ENCODE data around the gene NSD2. TPM values are rescaled to one million over a fixed set of nuclear protein-coding genes. Genes with fewer than 3 reads are reported as not detected.
"Not testable (repeated sequence)": the region's sequence is repeated elsewhere in the genome, so short reads cannot be mapped to it uniquely, and the experiment has no call there.

Gene NSD2
- polyA plus RNA-seq, 3 donors from 2014 or later: 1.8 to 7.2 (median 4.4) TPM

DNA sequence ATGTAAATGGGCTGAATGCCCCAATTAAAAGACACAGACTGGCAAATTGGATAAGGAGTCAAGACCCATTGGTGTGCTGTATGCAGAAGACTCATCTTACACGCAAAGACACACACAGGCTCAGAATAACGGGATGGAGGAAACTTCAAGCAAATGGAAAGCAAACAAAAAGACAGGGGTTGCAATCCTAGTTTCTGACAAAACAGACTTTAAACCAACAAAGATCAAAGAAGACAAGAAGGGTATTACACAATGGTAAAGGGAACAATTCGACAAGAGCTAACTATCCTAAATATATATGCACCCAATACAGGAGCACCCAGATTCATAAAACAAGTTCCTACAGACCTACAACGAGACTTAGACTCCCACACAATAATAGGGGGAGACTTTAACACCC is 128.1 kb downstream of the NSD2 start:
- H3K27ac Mint-ChIP-seq; DNase-seq; H3K4me3 Mint-ChIP-seq; H3K27me3 Mint-ChIP-seq (ENCODE audit: low read depth in 3 of 3): not testable (repeated sequence)
- H3K9me3 Mint-ChIP-seq: peaks cover 0 to 23% (median 17%) of the 10 kb centered on the region in 6 donors
- H3K36me3 Mint-ChIP-seq: peaks cover 28 to 60% (median 50%) of the 10 kb centered on the region in 3 donors
- H3K4me1 Mint-ChIP-seq: peaks cover 22 to 73% of the 10 kb centered on the region in 2 donors

DNA sequence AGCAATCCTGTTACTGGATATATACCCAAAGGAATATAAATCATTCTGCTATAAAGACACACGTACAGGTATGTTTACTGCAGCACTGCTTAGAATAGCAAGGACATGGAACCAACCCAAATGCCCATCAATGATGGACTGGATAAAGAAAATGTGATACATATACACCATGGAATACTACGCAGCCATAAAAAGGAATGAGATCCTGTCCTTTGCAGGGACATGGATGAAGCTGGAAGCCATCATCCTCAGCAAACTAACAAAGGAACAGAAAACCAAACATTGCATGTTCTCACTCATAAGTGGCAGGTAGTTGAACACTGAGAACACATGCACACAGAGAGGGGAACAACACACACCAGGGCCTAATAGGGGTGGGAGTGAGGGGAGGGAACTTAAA is 132.2 kb downstream of the NSD2 start:
- Mint-ChIP-seq H3K9me3 (peaks cover 0 to 12% (median 9%) of the 10 kb centered on the region in 6 donors), H3K36me3 (peaks cover 16 to 34% (median 33%) of the 10 kb centered on the region in 3 donors), H3K4me1 (peaks cover 36 to 65% of the 10 kb centered on the region in 2 donors)
- H3K27ac Mint-ChIP-seq; H3K27me3 Mint-ChIP-seq (ENCODE audit: low read depth in 3 of 3); H3K4me3 Mint-ChIP-seq; DNase-seq: not testable (repeated sequence)

DNA sequence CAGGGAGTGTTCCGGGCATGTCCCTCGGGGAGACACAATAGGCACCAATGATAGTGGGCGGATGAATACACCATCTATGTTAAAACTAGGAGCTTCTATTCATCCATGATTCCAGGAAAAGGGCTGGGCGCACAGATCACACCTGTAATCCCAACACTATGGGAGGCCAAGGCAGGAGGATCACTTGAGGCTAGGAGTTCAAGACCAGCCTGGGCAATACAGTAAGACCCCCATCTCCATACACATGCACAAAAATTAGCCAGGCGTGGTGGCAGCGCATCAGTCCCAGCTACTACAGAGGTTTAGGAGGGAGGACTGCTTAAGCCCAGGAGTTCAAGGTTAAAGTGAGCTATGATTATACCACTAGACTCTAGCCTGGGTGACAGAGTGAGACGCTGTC is 135.2 kb downstream of the NSD2 start:
- Mint-ChIP-seq H3K27ac (peak overlapping the region in 1 of 6 donors; percentile 16), H3K27me3 (ENCODE audit: low read depth in 3 of 3) (peaks cover 6 to 17% (median 15%) of the 10 kb centered on the region in 3 donors), H3K4me1 (peaks cover 34 to 51% of the 10 kb centered on the region in 2 donors), H3K4me3 (peak overlapping the region in 2 of 5 donors; percentile 40 to 92), H3K9me3 (no peaks in the 10 kb centered on the region), H3K36me3 (peaks cover 6 to 12% (median 7%) of the 10 kb centered on the region in 3 donors)
- no peak for DNase-seq

DNA sequence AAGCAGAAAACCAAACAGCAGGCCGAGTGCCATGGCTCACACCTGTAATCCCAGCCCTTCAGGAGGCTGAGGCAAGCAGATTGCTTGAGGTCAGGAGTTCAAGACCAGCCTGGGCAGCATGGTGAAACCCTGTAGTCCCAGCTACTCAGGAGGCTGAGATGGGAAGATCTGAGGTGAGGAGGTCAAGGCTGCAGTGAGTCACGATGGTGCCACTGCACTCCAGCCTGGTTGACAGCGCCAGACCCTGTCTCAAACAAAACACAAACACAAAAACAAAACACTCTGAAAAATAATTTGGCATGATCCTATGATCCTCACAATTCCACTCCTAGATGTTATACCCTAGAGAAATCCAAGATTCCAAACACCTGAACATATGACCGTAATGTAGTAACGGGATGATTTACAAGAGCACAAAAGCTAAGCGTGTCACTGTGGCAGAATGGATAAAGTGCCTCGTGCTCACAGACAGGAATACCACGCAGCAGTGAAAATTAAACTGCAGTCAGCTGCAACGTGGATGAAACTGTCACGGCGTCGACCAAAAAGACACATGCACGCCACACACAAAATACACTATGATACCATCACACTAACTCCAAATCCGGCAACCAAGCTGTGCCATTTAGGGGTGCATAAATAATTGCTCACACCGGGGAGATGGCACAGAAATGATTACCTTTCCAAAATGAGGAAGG is 135.9 kb downstream of the NSD2 start:
- Mint-ChIP-seq H3K27me3 (ENCODE audit: low read depth in 3 of 3) (peaks cover 6 to 17% (median 15%) of the 10 kb centered on the region in 3 donors), H3K4me1 (peaks cover 33 to 51% of the 10 kb centered on the region in 2 donors), H3K36me3 (peaks cover 6 to 12% (median 7%) of the 10 kb centered on the region in 3 donors), H3K4me3 (peak overlapping the region; percentile 86 to 94 (median 92)), H3K27ac (peak overlapping the region in 5 of 6 donors; percentile 84 to 88 (median 85)), H3K9me3 (no peaks in the 10 kb centered on the region)
- DNase-seq: no peak

DNA sequence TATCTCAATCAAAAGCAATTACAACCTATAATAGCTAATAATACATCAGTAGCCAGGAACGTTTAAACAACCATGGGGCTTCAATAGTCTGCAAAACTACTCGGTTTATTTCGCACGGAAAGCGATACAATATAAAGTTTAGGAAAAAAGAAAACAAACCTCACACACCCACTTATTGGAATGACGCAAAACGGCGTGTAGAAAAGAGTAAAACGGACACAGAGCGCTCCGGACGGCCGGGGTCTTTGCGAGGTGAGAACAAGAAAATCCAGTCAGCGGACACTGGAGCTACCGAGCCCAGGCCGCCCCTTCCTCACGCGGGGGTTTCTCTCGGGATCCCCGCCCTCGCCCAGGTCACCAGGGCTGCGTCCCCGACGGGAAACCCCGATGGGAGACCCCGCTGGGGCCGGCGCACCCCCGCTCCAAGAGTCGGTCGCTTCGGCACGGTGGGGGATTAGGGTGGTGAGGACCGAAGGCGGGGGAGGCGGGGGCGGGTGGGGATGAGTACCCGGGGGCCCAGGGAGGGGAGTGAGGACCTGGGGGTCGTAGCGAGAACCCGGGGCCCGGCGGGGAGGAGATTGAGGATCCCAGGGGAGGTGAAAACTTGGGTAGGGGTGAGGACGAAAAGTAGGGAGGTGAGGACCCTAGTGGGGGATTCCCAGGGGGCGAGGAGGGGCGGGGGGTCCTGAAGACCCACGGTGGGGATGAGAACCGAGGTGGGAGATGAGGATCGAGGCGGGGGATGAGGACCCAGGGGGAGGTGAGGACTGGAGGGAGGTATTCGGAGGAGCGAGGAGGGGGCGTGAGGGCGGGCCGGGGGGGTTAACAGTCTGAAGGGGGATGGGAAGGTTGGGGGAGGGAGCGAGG is 136.8 kb downstream of the NSD2 start:
- H3K36me3 Mint-ChIP-seq: peaks cover 4 to 10% (median 5%) of the 10 kb centered on the region in 3 donors
- no peaks in the 10 kb centered on the region for H3K9me3 Mint-ChIP-seq

DNA sequence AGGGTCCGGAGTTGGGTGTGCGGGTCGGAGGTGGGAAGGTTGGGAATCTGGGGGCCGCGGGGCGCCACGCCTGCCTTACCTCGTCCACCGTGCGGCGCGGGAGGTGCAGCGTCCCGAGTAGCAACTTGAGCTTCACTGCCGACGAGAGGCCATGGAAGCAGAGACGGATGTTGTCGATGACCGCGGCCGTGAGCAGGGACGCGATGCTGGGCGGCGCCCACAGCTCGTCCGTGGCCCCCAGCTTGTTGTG is 137.4 kb downstream of the NSD2 start:
- Mint-ChIP-seq H3K4me3 (peak overlapping the region; percentile 85 to 95 (median 89)), H3K27me3 (ENCODE audit: low read depth in 3 of 3) (peaks cover 6 to 20% (median 15%) of the 10 kb centered on the region in 3 donors), H3K27ac (peak overlapping the region; percentile 83 to 93 (median 89)), H3K36me3 (peaks cover 0 to 8% (median 0%) of the 10 kb centered on the region in 3 donors), H3K9me3 (no peaks in the 10 kb centered on the region), H3K4me1 (peaks cover 27 to 38% of the 10 kb centered on the region in 2 donors)
- DNase-seq: no peak

More for the DNA sequence above, 136.8 kb downstream of the NSD2 start:
- Mint-ChIP-seq H3K27ac (peak overlapping the region; percentile 83 to 93 (median 88)), H3K27me3 (ENCODE audit: low read depth in 3 of 3) (peaks cover 6 to 17% (median 15%) of the 10 kb centered on the region in 3 donors), H3K4me1 (peaks cover 28 to 43% of the 10 kb centered on the region in 2 donors), H3K4me3 (peak overlapping the region; percentile 86 to 95 (median 93))
- DNase-seq: no peak

DNA sequence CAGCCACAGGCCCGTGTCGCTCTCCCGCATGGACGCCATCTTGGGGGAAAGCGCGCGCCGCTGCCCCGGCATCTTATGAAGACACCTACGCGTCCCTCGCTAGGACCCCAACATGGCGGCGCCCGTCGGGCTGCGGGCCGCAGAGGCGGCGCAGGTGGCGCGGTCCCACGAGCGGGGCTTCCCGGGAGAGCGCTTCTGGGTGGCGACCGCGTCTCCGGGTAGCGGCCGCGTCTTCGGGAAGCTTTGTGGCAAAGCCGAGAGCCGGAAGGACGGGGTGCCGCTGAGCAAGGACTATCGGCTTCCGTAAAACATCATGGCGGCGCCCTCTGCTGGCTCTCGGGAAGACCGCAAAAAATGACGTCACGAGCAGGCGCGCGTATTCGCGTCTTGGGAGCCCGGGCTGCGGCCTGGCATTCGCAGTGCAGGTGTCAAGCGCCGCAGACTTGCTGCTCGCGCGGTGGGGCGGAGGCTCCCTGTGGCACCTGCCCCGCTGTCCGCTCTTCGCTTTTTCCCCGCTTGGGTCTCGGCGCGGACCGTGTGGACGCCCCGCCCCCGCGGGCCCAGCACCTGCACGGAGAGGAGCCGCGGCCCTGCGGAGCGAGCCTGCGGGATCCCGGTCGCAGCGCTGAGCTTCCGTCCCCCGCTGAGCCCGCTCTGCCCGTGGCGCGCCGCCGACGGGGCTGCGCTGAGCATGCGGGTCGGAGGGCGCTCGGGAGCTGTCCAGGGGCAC is 137.9 kb downstream of the NSD2 start, which contains the start of gene NELFA:
NELFA (minus strand) TSS at position 54 of the 730 bp plus-strand sequence; CDS start at position 39, 15 bp downstream.
- Mint-ChIP-seq H3K27ac (peak within 1 kb of the TSS; percentile 90 to 96 (median 93)), H3K9me3 (no peaks in the 10 kb centered on the region), H3K4me1 (peaks cover 27 to 38% of the 10 kb centered on the region in 2 donors), H3K36me3 (peaks cover 0 to 8% (median 0%) of the 10 kb centered on the region in 3 donors), H3K27me3 (ENCODE audit: low read depth in 3 of 3) (peaks cover 6 to 20% (median 15%) of the 10 kb centered on the region in 3 donors), H3K4me3 (peak within 1 kb of the TSS; percentile 86 to 95 (median 93))
- peak; percentile 96 for DNase-seq

DNA sequence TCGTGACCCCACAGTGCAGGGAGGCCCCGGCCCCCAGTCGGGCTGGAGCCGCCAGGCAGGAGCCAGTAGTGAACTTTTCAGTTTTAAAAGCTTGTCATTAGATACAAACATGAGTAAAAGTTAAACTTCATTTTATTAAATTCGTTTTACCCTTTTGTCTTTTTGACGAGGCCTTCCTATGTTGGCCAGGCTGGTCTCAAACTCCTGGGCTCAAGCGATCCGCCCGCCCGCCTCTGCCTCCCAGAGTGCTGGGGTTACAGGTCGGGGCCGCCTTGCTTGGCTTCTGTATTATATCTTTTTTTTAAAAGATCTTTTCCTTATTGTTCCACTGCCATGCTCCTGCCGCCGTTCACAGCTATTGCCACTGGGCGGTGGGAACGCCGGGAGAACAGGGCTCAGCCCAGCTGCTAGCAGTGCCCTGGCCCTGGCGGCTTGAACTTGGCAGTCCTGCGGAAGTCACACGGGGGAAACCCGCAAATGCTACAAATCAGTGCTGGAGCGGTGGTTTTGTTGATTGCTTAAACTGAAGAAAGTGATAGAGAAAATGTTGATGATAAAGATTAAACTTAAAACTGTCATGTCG is 138.5 kb downstream of the NSD2 start:
- H3K9me3 Mint-ChIP-seq: no peaks in the 10 kb centered on the region
- peak; percentile 68 to 71 (median 70) for DNase-seq
- H3K36me3 Mint-ChIP-seq: peaks cover 0 to 8% (median 0%) of the 10 kb centered on the region in 3 donors
- H3K27ac Mint-ChIP-seq: peak overlapping the region; percentile 90 to 96 (median 93)
- peaks cover 8 to 20% (median 19%) of the 10 kb centered on the region in 3 donors for H3K27me3 Mint-ChIP-seq (ENCODE audit: low read depth in 3 of 3)
- H3K4me3 Mint-ChIP-seq: peak overlapping the region; percentile 86 to 95 (median 91)
- H3K4me1 Mint-ChIP-seq: peaks cover 27 to 38% of the 10 kb centered on the region in 2 donors

DNA sequence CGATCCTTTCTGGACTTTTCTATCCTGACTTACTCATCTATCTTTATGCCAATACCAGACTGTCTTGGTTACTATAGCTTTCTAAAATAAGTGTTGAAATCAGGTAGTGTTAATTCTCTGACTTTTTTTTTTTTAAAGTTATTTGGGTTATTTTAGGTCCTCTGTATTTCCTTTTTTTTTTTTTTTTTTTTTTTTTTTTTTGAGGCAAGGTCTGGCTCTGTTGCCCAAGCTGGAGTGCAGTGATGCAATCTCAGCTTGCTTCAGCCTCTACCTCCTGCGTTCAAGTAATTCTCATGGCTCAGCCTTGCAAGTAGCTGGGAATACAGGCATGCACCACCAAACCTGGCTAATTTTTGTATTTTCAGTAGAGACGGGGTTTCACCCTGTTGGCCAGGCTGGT is 140.4 kb downstream of the NSD2 start:
- H3K4me3 Mint-ChIP-seq: no peak overlapping the region
- DNase-seq: no peak
- no peaks in the 10 kb centered on the region for H3K9me3 Mint-ChIP-seq
- H3K4me1 Mint-ChIP-seq: peaks cover 22 to 26% of the 10 kb centered on the region in 2 donors
- H3K27me3 Mint-ChIP-seq (ENCODE audit: low read depth in 3 of 3): peaks cover 12 to 20% (median 19%) of the 10 kb centered on the region in 3 donors
- H3K36me3 Mint-ChIP-seq: no peaks in the 10 kb centered on the region
- H3K27ac Mint-ChIP-seq: no peak overlapping the region

DNA sequence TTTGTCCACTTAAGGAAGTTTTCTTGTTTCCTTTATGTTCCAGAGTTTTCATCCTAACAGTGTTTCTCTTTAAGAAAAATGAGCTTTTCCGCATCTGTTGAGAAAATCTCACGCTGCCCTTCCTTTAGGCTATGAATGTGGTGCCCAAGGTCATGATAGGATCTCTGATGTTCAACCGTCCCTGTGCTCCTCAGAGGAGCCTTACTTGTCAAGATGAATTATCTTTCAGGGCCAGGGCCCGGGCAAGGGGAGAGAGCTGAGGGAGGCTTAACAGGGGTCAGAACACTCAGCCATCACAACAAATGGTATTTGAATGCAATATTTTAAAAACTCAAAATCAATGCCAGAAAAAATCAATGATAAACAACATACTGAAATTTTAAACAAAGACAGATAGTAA is 143.8 kb downstream of the NSD2 start:
- no peaks in the 10 kb centered on the region for H3K9me3 Mint-ChIP-seq
- no peak overlapping the region for H3K4me3 Mint-ChIP-seq
- no peak overlapping the region for H3K27ac Mint-ChIP-seq
- peaks cover 4 to 8% of the 10 kb centered on the region in 2 donors for H3K4me1 Mint-ChIP-seq
- H3K27me3 Mint-ChIP-seq (ENCODE audit: low read depth in 3 of 3): peaks cover 7 to 19% (median 11%) of the 10 kb centered on the region in 3 donors
- DNase-seq: no peak
- H3K36me3 Mint-ChIP-seq: no peaks in the 10 kb centered on the region

DNA sequence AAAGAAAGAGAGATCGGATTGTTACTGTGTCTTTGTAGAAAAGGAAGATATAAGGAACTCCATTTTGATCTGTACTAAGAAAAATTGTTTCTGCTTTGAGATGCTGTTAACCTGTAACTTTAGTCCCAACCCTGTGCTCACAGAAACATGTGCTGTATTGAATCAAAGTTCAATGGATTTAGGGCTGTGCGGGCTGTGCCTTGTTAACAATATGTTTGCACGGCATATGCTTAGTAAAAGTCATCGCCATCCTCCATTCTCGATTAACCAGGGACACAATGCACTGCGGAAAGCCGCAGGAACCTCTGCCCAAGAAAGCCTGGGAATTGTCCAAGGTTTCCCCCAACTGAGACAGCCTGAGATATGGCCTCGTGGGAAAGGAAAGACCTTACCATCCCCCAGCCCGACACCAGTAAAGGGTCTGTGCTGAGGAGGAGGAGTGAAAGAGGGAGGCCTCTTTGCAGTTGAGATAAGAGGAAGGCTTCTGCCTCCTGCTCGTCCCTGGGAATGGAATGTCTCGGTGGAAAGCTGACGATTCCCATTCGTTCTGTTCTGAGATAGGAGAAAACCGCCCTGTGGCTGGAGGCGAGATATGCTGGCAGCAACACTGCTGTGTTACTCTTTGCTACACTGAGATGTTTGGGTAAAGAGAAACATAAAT is 150.3 kb downstream of the NSD2 start:
- not testable (repeated sequence) for H3K4me3 Mint-ChIP-seq, DNase-seq, H3K9me3 Mint-ChIP-seq, H3K4me1 Mint-ChIP-seq, H3K27ac Mint-ChIP-seq, H3K36me3 Mint-ChIP-seq
- peaks cover 12 to 21% (median 16%) of the 10 kb centered on the region in 3 donors for H3K27me3 Mint-ChIP-seq (ENCODE audit: low read depth in 3 of 3)

DNA sequence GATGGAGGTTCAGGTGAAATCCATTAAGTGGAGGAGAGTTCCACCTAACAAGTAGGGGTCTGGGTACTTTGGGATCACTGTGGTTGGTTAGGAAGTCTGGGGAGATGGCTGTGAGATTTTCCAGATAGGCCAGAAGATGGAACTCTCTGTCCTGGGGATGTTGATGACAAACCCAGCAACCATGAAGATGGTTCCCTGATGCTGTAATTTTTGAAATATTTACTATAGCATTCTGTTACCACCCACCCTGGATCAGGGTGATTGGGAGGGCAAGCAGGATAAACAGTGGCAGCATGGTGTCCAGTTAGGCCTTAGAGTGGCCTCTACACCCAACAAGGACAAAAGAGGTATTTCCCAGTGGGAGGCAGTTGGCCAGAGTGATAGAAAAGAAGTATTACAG is 153.5 kb downstream of the NSD2 start:
- H3K9me3 Mint-ChIP-seq: peaks cover 0 to 2% (median 0%) of the 10 kb centered on the region in 6 donors
- no peak for DNase-seq
- peaks cover 11 to 29% (median 12%) of the 10 kb centered on the region in 3 donors for H3K27me3 Mint-ChIP-seq (ENCODE audit: low read depth in 3 of 3)
- no peak overlapping the region for H3K4me3 Mint-ChIP-seq
- no peaks in the 10 kb centered on the region for H3K4me1 Mint-ChIP-seq
- no peaks in the 10 kb centered on the region for H3K36me3 Mint-ChIP-seq
- H3K27ac Mint-ChIP-seq: no peak overlapping the region
